UCSD-AML1 (cell line): ENCODE data around the gene MICALL2.
"Not testable (repeated sequence)": the region's sequence is repeated elsewhere in the genome, so short reads cannot be mapped to it uniquely, and the experiment has no call there.

Experiments
- DNase-seq: peaks from one replicate; lab custom pipeline; 2025; ENCODE audit not compliant: unreplicated experiment; lab: John Stamatoyannopoulos, UW

MICALL2 gene

DNA sequence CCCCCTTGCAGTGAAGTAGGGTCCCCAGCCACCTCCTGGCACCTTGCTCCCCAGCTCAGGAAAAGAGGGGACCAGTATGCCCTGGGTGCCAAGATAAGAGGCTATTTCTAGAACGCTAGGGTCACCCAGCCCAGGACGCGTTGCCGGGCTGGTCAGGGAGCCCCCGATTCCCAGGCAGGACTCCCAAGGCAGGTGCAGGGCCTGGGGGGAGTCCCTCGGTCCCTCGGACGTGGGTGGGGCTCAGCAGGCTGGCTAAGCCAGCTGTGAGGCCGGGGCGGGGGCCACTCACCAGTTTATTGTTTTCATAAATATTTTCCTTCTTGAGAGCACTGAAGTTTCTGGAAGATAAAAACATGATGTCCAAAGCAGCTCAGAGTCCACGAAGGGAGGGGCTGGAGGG lies 9.3 kb downstream of the MICALL2 start:
- no peak for DNase-seq

DNA sequence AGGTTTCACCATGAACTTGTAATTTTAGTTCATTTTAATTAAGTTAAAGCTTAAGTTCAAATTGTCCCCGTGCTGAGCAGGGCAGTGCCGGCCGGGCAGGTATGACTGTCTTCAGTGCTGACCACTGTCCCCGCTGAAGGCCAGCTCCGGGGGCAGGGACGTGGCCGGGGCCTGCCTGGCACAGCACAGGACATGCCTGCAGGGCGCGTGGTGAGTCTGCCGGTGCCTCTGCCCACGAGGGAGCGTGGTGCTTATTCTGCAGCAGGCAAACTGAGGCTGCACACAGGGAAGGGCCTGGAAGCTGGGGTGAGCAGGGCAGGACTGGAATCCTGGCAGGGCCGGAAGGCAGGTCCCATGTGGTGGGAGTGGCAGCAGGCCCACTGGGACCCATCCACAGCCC lies 9.8 kb downstream of the MICALL2 start:
- no peak for DNase-seq

- no peak for DNase-seq
These were observed 10.3 kb downstream of the MICALL2 start for GRCh38 chr7:1448958-1449357.

DNA sequence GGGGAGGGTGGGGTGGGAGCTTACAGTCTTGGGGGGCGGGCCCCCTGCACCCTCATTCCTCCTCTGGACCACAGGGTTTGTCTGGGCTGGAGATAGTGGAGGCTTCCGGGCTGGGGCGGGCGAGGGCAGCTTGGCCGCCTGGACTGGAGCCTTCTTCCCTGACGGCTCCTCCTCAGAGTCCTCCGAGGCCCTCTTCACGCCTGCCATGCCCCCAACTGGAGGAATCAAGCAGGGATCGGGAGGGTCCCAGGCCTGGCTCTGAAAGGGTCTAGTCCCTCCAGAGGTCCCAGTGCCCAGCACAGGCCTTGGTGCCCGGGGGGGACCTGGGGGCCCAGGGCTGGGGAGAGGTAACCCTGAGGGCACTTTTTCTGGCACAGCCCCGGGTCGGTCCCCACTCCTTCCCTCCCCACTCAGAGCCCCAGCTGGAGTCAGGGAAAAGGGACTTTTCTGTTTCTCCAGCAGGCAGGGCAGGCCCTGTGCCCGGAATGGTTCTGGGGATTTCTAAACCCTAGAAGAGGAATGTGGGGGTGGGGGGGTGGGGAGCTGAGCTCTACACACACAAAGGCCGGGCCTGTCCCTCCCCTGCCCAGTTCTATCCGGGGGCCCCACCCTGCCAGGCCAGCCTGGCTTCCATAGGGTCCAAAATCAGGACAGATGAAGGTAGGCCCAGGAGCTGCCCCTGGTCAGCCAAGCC lies 11.6 kb downstream of the MICALL2 start:
- no peak for DNase-seq

DNA sequence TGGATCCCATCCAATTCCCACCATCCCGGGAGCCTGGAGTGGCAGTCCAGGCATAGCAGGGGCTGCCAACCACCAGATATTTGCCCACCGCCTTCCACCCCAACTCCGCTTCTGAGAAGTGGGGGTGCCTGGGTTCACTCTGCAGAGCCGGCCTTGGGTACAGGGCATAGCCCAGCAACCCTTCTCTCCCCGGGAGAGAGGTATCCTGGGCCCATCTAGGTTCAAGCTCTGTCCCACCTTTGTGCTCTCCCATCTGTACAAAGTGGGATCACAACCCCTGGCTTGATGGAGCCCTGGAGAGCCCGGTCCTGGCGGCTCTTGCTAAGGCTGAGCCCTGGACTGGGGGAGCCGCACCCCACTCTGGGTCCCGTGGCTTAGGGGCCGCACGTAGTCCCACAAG lies 12.2 kb downstream of the MICALL2 start:
- DNase-seq: no peak

- no peak for DNase-seq
These were observed 12.6 kb downstream of the MICALL2 start for GRCh38 chr7:1446620-1447032.

DNA sequence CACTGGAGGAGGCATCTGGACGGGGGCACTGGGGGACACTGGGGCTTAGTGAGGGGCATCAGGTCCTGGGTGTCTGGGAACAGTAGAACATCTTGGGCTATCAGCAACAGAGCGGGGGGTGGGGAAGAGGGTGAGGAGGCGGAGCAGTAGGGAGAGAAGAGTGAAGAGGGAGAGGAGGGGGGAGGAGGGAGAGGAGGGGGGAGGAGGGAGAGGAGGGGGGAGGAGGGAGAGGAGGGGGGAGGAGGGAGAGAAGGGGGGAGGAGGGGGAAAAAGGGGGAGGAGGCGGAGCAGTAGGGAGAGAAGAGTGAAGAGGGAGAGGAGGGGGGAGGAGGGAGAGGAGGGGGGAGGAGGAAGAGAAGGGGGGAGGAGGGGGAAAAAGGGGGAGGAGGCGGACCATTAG lies 13.2 kb downstream of the MICALL2 start:
- DNase-seq: not testable (repeated sequence)

DNA sequence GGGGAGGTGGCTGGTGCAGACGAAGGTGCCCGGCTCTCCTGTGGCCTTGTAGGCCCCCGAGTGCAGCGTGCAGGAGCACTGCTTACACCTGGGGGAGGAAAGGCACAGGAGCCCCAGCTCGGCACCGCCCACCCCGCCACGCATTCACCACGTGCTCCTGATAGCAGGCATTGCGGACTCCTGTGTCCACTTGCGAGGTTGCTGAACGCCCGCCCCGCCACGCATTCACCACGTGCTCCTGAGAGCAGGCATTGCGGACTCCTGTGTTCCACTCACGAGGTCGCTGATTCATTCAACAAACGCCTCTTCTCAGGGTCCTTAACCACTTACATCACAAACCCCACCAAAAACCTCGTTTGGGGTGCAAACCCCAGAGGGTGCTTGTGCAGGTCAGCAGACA lies 13.9 kb downstream of the MICALL2 start:
- DNase-seq: no peak

- DNase-seq: no peak
These were observed 14.3 kb downstream of the MICALL2 start for GRCh38 chr7:1444925-1445322.

GRCh38 chr7:1444214-1444924 lies 14.9 kb downstream of the MICALL2 start:
- DNase-seq: no peak

DNA sequence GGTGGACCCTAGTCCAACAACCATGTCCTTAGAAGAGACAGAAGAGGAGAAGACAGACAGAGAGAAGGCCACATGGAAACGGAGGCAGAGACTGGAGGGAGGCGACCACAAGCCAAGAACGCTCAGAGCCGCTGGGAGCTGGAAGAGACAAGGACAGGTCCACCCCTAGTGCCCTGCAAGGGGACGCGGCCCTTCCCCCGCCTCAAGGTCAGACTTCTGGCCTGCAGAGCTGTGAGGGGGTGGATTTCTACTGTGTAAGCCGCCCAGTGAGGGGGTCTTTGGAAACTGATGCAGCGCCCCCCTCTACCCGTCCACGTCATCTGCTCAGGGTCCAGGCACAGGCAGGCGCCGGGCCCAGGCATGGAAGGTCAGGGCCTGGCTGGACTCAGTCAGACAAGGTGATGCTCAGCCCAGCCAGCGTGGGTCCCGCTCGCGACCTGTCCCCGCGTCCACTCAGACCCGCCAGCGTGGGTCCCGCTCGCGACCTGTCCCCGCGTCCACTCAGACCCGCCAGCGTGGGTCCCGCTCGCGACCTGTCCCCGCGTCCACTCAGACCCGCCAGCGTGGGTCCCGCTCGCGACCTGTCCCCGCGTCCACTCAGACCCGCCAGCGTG lies 15.6 kb downstream of the MICALL2 start:
- not testable (repeated sequence) for DNase-seq

DNA sequence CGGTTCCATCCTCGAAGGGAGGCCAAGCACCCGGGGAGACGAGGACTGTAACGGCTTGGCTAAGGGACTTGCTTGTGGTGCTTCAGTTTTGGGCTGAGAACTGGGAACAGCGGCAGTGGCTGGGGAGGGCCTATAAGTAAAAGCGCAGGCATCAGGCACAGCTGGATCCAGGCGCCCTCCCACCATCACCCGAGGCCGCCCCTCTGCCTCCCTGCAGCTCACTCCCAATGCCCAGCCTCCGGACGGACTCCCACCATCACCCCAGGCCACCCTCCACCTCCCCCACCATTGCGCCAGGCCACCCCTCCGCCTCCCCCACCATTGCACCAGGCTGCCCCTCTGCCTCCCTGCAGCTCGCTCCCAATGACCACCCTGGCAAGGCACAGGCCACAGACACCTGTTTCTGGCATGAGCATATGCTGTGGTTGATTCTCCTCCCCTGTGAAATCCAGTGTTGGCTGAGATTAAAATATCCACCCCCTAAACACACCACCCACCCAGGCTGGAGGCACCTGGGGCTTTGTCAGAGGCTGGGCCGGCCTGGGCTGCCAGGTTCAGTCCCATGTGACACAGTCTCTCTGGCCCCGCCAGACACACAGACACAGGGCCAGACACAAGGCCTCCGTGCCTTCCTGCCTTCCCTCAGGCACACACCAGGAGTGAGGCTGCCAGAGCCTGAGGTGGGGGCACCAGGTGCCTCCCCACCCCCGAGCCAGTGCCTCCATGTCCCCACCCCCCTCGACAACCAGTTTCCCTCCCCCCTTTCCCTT lies 16.7 kb downstream of the MICALL2 start:
- no peak for DNase-seq

DNA sequence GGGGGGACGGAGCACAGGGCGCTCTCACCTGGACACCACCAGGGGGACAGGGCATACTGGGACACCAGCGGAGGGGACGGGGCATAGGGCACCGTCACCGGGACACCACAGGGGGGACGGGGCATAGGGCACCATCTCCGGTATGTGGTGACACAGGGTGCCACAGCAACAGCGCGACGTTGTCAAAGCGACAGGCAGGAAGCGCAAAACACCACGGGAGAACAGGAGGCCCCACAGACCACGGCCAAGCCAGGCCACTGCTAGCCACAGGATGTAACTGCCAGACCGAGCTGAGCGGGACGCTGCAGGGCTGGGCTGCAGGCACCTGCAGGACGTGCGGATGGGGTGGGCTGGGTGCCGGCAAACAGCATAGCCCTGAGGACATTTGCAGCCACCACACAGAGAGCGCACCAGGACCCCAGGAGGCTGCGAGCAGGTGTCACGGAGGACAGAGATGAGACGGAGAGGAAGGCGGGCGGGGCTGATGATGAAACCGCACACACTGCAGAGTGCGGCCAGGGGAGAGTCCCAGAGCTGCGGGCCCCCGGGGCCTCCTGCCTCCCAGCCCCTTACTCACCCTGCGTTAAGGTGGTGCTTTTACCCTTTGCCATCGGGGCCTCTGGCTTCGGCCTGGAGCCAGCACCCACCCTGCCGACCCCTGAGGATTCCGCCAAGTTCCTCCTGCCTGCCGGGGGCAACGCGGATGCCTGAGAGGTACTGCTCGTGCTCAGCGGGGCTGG lies 17.5 kb downstream of the MICALL2 start:
- no peak for DNase-seq

- DNase-seq: no peak
These were observed 18.6 kb downstream of the MICALL2 start for GRCh38 chr7:1440620-1441019.

GRCh38 chr7:1439373-1440363 lies 19.6 kb downstream of the MICALL2 start:
- no peak for DNase-seq

DNA sequence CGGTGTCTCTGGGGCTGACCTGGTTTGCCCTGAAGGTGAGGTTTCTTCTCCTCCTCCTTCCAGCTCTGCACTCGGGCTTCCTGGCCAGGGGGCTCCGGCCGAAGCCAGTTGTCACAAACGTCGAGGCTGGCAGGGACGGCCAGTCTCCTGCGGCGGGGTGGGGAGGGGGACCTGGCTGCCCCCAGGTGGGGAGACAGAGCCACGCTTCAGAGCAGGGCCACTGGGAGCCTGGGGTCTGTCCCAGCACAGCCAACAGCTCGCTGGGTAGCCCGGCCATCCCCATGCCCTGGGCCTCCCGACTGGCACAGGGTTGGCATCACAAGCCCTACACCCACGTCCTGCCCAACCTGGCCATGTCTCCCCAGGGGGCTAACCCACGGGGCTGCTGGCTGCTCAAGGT lies 20.4 kb downstream of the MICALL2 start:
- no peak for DNase-seq

- DNase-seq: no peak
These were observed 21.1 kb downstream of the MICALL2 start for GRCh38 chr7:1438208-1438607.

DNA sequence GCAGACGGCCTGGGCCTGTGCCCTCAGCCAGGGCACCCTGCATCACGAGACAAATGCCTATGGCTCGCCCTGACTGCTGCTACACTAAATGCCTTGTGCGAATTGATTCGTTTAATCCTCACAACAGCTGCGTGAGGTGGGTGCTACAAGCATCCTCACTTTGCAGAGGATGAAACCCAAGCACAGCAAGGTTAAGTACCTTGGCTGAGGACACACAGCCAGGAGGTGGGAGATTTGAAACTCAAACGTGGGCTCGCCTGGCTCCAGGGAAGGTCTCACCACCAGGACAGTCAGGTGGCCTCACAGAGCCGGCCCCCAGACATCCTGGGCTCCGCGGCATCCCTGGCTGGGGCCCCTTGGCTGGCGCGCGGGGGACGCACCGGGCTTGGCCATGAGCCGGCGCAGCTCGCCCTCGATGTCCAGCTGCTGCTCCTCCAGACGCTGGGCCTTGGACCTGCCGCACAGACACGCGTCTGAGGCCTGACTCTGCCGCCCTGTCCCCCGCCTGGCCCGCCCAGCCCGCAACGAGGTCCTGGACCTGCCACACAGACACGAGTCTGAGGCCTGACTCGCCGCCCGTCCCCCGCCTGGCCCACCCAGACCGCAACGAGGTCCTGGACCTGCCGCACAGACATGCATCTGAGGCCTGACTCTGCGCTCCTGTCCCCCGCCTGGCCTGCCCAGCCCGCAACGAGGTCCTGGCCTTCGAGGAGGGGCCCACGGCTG lies 22.0 kb downstream of the MICALL2 start:
- DNase-seq: no peak

DNA sequence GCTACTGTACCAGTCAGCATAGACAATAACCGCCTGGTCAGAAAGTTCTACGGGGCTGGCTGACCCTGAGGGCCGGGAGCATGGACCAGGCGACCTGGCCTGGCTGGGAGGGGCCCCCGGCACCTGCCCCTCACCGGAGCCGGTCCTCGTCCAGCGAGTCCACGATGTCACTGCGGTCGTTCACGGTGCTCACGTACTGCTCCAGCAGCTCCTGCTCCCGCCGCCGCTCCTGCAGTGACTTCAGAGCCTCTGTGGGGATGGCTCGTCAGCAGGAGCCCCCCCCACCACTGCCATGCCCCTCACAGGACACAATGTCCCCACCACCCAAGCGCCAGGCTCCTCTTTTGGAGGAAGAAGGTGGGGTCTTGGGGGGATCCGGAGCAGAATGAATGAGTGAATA lies 22.7 kb downstream of the MICALL2 start:
- no peak for DNase-seq
